HG03280 (cell line): Measurements from ENCODE around the gene CD72.
"Not testable (repeated sequence)": the region's sequence is repeated elsewhere in the genome, so short reads cannot be mapped to it uniquely, and the experiment has no call there.

Experiments
- ATAC-seq: cut with Tn5 transposase; IDR thresholded peaks from one replicate; pipeline ENCODE4 v1.9.1; 2021; ENCODE audit warnings: mild to moderate bottlenecking, moderate library complexity; ENCODE audit not compliant: unreplicated experiment

Gene CD72

DNA sequence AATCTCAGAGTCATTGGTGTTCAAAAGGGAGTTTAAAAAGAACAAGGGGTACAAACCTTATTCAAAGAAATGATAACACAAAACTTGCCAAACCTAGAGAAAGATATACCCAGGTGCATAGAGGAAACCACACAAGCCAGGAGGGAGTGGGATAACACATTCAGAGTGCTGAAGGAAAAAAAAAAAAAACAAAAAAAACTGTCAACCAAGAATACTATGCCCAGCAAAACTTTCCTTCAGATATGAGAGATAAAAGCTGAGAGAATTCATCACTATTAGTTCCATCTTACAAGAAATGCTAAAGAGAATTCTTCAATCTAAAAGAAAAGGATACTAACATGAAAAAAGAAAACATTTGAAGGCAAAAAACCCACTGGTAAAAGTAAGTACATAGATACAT, 24.6 kb downstream of the CD72 start:
- no peak for ATAC-seq

GRCh38 chr9:35588506-35588905, 29.7 kb downstream of the CD72 start:
- not testable (repeated sequence) for ATAC-seq

DNA sequence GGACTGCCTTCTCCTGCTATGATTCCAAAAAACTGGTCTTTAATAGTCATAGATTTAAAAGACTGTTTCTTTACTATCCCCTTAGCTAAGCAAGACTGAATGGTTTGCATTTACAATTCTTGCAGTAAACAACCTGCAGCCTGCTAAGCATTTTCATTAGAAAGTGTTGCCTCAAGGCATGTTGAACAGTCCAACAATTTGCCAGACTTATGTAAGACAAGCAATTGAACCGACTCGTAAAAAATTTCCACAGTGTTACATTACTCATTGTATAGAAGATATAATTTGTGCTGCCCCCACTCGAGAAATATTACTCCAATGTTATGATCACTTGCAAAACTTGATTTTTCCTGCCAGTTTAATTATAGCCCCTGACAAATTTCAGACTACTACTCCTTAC, 33.5 kb downstream of the CD72 start:
- not testable (repeated sequence) for ATAC-seq

DNA sequence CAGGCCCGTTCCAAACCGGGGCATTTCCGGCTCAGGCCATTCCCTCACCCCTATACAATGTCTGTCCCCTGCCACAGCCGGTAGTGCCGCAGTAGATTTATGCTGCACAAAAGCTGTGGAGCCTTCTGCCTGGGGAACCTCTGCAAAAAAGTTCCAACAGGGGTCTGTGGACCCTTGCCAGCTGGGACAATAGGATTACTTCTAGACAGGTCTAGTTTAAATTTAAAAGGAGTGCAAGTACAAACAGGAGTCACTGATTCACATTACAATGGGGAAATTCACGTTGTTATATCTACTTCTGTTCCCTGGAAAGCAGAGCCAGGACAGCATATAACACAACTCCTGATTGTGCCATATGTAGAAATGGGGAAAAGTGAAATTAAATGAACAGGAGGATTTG, 34.7 kb downstream of the CD72 start:
- not testable (repeated sequence) for ATAC-seq

DNA sequence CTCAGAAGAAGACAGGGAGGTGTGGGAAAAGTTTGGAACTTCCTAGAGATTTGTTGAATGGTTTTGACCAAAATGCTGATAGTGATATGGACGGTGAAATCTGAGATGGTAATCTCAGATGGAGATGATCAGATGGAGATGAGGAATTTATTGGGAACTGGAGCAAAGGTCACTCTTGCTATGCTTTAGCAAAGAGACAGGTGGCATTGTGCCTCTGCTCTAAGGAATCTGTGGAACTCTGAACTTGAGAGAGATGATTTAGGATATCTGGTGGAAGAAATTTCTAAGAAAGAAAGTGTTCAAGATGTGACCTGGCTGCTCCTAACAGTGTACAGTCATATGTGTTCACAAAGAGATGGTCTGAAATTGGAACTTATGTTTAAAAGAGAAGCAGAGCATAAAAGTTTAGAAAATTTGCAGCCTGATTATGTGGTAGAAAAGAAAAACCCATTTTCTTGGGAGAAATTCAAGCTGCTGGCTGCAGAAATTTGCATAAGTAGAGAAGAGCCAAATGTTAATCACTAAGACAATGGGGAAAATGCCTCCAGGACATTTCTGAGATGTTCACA, 38.5 kb downstream of the CD72 start:
- ATAC-seq: not testable (repeated sequence)

DNA sequence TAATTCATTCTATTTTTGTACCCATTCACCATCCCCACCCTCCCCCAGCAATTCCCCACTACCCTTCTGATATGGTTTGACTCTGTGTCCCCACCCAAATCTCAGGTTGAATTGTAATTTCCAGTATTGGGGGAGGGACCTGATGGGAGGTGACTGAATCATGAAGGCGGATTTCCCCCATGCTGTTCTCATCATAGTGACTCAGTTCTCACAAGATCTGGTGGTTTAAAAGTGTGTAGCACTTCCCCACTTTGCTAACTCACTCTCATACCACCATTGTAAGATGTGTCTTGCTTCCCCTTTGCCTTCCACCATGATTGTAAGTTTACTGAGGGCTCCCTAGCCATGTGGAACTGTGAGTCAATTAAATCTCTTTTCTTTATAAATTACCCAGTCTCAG, 39.1 kb downstream of the CD72 start:
- ATAC-seq: no peak

GRCh38 chr9:35577486-35577885, 40.7 kb downstream of the CD72 start:
- ATAC-seq: no peak

GRCh38 chr9:35575478-35575877, 42.7 kb downstream of the CD72 start:
- ATAC-seq: no peak

DNA sequence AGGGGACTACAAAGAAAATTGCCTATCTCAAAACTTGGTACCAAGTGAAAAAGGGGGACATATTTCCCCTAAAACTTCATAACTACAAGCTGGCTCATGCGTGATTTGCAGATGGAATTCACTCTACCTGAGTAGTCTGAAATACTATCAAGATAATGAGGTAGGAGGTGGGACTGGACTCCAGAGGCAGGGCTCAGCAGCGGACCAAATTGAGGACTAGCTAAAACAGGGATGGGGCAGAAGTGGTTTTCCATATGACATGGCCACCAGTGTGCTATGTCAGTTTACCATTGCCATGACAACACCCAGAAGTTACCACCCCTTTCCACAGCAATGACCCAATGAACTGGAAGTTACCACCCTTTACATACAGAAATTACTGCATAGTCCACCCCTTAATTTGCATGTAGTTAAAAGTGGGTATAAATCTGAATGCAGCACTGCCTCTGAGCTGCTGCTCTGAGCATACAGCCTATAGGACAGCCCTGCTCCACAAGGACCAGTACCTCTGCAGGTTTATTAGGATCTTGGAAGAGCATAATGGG, 43.6 kb downstream of the CD72 start:
- no peak for ATAC-seq

DNA sequence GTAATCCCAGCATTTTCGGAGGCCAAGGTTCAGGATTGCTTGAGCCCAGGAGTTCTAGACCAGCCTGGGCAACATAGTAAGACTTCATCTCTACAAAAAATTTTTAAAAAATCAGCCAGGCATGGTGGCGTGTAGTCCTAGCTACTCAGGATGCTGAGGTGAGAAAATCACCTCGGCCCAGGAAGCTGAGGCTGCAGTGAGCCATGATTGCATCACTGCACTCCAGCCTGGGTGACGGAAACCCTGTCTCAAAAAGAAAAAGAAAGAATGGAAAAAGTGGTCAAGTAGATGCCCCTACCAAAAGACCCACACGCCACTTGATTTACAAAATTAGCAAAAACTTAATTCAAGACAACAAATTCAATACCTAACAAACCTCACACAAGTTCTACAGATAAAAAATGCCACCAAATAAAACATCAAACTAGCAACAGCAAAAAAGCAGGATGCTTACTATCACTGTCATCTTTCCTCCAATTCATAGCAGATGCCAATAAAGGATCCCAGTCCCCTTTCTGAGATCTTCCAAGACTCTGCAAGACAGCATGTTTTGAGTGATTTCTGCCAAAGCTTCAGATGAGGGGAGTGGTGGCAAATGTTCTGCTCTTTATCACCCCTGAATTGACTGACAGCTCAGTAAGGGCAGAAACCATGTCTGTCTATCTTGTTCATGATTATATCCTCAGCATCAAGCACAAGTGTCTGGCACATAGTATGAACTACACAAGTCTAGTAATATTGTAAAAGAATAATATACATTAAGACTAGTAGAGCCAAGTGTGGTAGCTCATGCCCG, 47.3 kb downstream of the CD72 start:
- no peak for ATAC-seq

GRCh38 chr9:35569206-35569605, 49.0 kb downstream of the CD72 start:
- no peak for ATAC-seq

DNA sequence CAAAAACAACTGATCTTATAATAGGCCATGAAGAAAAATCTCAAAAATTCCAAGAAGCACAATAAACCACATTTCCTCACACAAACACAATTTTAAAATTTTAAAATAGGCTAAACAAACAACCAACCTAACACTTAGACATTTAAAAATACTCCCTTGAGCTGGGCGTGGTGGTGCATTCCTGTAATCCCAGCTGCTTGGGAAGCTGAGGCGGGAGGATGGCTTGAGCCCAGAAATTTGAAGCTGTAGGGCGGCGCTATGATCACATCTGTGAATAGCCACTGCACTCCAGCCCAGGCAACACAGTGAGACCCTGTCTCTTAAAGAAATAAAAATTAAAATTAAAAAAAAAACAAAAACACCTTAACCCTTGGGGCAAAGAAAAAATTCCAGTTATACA, 50.0 kb downstream of the CD72 start:
- ATAC-seq: no peak

- ATAC-seq: no peak
Observed at GRCh38 chr9:35566417-35566816, 51.8 kb downstream of the CD72 start.

GRCh38 chr9:35564658-35565061, 53.6 kb downstream of the CD72 start:
- ATAC-seq: no peak

GRCh38 chr9:35563791-35564197, 54.4 kb downstream of the CD72 start:
- ATAC-seq: no peak

GRCh38 chr9:35562895-35563780, 55.1 kb downstream of the CD72 start:
- ATAC-seq: no peak

DNA sequence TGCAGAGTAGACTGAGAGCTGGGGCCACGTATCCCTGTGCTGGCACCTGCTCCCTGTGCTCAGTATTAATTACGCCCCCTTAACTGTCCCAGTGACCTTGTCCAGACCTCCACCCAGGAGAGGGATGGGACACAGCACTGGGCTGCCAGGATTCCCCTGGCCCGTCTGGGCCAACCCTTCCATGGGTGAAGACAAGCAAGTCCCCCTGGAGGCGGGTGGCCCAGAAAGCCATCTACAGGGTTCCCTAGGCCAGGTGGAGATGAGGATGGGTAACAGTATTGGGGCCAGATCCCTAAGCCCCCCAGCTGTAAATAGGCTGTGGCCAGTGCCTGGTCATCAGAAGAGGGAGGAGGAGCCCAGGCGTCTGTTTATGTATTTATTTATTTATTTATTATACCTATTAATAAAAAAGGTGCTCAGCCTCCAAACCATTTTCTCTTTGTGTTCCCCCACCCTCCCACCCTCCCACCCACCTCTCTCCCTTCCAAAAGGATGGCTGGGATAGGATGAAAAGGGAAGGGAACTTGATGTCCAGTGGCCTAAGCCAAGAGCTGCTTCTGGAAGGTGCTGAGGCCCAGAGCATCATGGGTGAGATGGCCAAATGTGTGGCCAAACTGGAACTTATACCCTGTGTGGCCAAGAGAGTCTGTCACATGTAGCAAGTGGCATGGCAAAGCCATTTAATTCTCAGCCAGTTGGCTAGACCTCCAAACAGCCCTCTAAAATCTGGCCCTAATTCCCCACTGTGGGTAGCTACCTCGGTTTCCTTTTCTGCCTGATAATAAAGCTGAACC, 56.5 kb downstream of the CD72 start:
- no peak for ATAC-seq

DNA sequence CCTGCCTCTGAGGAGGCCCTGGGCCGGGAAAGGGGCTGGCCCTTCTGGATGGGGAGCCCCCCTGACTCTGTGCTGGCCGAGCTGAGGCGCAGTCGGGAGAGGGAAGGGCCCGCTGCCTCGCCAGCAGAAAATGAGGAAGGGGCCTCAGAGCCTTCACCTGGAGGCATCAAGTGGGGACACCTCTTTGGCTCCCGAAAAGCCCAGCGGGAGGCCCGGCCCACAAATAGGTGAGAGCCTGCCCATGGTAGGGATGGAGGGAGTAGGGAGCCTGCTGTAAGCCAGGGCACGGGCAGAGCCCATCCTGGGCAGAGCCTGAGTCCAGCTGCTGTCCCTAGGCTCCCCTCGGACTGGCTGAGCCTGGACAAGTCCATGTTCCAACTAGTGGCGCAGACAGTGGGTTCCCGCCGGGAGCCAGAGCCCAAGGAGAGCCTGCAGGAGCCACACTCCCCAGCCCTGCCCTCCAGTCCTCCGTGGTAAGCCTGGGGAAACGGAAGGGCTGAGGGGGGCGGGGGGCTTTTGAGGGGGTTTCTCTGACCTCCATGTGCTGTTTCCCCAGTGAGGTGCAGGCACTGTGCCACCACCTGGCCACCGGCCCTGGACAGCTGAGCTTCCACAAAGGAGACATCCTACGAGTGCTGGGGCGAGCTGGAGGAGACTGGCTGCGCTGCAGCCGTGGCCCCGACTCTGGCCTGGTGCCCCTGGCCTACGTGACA, 57.4 kb downstream of the CD72 start:
- ATAC-seq: no peak
